ACHN (cell line): ENCODE data around the gene ITSN1.
"Not testable (repeated sequence)": the region's sequence is repeated elsewhere in the genome, so short reads cannot be mapped to it uniquely, and the experiment has no call there.

Source experiments
- DNase-seq: peaks from one replicate; pipeline ENCODE4 v3.0.0-alpha.2; 2015
- in situ Hi-C: cut with HindIII; loops from 2 replicates; pipeline ENCODE4 v1.10.0; 2017; ENCODE audit warnings: low sequenced_read_pairs, low pct_ligation_motif_present, low pct_unique_long_range_greater_than_20kb

The ITSN1 gene

DNA sequence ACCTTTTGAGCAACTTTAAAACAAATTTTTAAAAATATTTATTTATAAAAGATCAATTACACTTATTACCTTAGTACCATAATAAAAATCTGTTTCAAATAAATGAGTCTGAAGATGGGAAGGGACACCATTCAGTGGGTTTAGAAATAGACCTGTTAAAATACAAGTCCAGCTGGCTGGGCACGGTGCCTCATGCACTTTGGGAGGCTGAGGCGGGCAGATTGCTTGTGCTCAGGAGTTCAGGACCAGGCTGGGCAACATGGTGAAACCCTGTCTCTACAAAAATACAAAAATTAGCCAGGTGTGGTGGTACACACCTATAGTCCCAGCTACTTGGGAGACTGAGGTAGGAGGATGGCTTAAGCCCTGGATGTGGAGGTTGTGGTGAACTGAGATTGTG lies 57.0 kb downstream of the ITSN1 start:
- in situ Hi-C loops, result no loop called here
- no peak for DNase-seq

DNA sequence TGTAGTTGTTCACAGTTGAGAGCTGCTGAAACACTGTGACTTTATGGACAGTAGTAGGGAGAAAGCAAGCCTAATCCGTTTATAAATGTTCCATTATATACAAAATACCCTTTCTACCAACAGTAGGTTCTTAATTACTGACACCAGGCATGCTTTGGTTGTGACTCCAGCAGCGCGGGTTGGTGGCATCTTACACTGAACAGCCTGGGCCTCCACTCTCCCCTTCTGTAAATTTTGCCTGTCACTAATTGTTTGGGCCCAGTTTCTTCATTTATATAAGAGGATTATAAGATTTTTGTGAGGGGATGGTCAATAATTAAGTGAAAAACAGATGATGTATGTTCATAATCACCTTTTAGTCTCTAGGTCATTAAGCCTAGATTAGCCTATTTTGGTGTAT lies 58.2 kb downstream of the ITSN1 start:
- DNase-seq, result no peak
- in situ Hi-C loops, result no loop called here

DNA sequence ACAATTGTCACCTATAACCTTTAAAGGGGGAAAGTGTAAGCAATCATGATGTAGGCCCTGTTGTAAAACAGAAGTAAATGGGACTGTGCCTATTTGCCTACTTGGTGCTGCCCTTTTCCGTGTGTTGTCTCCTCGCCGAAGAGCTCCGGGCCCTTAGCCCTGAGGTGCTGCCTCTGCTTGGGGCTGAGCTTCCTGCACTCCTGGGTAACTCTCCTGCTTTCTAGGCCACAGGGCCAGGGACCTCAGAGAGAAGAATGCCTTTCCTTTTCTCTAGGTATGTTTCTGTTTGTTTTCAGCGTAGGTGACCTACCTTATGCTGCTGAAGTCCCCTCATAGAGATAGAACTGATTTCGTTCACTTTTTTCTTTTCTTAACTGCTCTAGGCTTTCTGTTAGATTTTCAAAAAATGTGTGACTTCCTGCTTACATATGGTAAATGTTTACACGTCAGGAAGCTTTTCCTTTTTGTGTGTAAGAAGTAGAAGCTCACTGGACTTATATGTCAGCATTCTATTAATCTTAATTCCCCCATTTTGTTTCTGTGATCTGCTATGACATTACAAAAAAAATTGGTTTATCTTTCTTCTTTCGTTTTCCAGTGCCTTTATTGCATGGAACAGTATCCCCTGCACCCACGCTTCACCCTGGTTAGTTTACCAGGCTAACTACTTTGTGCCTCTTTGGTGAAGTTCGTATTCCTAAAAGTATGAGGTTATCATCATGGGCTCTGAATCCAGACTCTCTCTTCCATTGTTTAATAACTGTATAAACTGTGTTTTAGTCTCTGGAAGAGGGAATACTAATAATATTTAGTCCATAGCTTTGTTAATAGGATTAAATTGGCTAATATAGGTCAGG lies 61.7 kb downstream of the ITSN1 start:
- in situ Hi-C loops, result no loop called here

DNA sequence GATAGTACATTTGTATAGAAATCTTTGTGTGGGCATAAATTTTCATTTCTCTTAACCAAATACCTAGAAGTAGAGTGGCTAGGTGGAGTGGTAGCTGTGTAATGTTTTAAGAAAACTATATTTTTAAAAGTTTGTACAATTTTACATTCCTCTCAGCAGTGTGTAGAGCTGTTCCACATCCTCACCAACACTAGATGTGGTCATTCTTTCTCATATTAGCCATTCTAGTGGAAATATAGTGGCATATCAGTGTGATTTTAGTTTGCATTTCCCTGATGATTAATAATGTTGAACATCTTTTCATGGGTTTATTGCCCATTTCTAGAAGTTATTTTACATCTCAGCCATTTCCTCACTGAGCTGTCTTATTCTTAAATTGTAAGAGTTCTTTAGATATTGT lies 65.5 kb downstream of the ITSN1 start:
- in situ Hi-C loops, result no loop called here

More for the DNA sequence above, 61.7 kb downstream of the ITSN1 start:
- DNase-seq, result no peak

DNA sequence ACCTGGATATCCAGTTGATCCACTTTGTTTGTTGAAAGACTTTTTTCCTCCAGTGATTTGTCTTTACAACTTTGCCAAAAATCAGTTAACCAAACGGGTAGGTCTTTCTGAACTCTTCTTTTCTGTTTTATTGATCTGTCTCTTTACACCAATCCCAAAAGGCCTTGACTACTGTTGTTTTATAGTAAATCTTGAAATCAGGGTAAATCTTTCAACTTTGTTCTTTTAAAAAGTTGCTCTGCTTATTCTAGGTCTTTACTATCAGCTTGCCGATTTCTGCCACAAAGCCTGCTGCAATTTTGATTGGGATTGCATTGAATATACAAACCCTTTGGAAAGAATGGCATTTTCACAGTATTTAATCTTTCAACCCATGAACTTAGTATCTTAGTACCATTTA lies 66.6 kb downstream of the ITSN1 start:
- in situ Hi-C loops, result no loop called here
- no peak for DNase-seq

More for the DNA sequence above, 65.5 kb downstream of the ITSN1 start:
- DNase-seq, result no peak

DNA sequence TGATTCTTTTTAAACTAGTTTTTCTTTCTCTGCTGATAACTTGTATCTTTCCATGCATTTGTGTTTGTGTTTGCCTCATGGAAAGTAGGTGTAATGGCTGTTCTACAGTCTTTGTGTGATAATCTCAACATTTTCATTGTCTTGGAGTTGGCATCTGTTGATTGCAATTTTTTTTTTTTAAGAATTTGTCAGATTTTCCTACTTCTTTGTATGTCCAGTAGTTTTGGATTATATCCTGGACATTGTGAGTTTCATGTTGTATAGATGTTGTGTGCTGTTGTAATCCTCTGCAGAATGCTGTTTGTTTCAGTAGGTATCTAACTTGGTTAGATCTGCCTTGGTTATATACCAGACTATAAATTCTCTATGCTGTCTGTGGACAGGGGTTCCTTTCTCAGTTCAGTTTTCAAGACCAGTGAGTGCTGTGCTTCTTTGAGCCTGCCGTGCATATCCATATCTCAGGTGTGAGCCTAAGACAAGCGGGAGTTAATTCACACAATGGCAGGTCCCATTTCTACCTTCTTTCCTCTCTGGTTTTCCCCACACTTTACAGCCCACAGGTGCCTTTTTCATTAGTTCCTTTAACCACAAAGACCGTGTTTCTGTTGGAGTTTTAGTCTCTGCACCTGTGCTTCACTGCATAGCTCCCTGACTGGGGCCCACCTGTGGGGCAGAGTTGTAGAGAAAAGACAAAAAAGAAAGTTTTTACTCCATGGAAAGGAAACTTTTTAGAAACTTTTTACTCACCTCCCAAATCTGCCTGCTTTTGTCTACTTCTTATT lies 69.9 kb downstream of the ITSN1 start:
- DNase-seq, result no peak
- in situ Hi-C loops, result no loop called here

DNA sequence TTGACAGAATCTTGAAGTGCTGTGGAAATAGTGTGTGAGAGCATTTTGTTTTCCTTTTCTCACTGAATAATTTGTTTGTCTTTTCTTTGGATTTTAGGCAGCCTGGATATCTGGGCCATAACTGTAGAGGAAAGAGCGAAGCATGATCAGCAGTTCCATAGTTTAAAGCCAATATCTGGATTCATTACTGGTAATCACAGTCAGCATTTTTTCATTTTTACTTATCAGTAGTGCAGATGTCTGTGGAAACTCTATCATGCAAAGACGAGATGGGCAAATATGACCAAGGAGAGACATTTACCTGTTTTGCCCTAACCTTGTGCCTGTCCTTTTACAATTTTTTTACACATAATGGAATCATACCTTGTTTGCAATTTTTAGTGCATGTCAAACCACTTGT lies 78.8 kb downstream of the ITSN1 start:
- in situ Hi-C loops, result no loop called here
- no peak for DNase-seq

DNA sequence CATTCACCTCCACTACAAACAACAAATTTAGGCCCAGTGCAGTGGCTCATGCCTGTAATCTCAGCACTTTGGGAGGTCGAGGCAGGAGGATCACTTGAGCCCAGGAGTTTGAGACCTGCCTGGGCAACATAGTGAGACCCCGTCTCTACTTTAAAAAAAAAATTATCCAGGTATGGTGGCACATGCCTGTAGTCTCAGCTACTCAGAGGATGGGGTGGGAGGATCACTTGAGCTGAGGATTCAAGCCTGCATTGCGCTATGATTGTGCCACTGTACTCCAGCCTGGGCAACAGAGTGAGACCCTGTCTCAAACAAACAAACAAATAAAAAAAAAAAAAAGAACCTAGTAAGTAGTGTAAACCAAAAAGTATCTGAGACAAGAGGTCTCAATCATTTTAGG lies 86.8 kb downstream of the ITSN1 start:
- DNase-seq, in situ Hi-C loops: not testable (repeated sequence)

DNA sequence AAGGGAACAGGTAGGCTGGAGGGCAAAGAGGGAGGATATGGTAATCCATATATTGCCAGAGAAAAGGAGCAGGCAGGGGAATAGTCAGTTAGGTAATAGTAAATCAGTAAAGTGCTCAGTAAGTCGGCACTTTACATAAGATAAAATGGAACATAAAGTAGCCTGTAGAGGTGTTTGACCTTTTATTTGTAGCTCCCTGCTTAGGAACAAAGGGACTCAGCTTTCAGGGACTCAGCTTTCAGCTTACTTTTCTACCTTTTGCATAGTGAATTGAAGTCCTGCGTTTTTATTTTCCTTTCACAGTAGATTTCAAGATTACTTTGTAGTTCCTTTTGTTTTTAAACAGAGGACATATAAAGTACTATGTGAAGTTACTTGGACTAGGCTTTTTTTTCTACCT lies 87.3 kb downstream of the ITSN1 start:
- in situ Hi-C loops, result no loop called here
- no peak for DNase-seq

DNA sequence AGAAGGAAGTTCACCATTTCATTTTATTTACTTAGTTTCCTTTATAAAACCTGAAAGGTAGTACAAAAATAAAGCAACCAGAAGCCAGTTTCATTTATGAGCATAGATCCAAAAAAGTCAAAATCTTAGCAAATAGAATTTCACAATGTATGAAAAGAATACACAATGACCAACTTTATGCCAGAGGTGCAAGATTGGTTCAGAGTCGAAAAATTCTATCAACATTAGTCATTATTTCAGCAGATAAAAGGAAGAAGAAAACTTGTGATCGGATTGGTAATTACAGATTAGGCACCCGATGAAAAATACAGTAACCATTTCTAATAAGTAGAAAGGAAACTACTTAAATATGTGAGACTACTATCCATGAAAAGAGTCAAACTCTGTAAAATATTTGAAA lies 89.1 kb downstream of the ITSN1 start:
- in situ Hi-C loops, result no loop called here
- no peak for DNase-seq

DNA sequence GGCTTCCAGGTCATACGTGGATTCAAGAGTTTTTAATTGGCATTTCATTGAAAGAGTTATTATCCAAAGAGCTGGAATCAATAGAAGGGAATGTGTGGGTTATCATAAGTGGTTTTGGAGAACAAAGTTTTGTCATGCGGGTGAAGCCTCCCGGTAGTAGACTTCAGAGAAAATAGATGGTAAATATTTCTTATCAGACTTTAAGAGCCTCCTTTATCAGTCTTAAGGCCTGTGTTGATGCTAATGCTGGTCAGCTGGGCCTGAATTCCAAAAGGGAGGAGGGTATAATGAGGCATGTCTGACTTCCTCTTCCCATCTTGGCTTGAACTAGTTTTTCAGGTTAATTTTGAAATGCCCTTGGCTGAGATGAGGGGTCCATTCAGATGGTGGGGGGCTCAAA lies 89.7 kb downstream of the ITSN1 start:
- in situ Hi-C loops, result no loop called here
- DNase-seq, result no peak

DNA sequence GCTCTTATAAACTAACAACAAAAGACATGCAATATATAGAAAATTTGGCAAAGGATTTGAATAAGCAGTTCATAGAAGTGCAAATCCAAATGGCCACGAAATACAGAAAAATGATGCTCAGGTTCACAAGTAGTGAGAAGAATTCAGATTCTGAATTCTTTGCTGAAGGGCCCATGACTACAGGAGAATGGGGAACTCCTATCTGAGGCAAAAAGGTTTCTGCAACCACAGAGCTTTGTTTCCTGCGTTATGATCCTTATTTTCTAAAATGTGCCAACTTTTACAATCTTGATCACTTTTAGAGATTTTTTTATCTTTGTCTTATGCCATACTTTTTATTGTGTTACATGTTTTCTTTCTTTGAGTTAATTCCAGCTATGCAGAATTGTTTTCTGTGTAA lies 91.3 kb downstream of the ITSN1 start:
- in situ Hi-C loops, result no loop called here
- DNase-seq, result no peak

DNA sequence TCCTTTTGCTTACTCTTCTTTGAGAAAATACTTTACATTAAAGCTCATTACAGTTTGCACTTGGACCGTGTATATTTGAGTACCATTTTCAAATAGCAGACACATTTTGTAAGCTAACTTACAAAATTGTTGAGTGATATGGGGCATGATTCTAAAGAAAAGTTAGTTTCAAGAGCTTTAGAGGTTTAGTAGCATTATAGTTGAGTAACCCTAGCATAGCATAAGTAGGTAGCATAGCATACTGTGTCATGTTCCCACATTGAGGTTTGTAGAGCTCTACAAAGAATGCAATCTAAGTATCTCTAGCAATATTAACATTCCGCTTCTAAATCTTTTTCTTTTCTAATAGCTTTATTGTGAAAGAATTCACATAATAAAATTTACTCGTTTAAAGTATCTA lies 92.0 kb downstream of the ITSN1 start:
- DNase-seq, result no peak
- in situ Hi-C loops, result no loop called here

DNA sequence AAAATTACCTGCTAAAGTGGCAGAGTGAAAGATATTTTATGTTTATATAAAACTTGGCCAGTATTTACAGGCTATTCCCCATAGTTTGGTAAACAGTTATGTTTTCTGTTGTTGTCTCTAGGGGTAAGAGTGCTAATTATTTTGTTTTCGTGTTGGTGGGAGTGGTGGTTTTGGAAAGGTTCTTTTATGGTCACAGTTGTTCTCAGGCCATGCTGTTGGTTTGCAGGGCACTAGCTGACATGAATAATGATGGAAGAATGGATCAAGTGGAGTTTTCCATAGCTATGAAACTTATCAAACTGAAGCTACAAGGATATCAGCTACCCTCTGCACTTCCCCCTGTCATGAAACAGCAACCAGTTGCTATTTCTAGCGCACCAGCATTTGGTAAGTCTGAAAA lies 92.5 kb downstream of the ITSN1 start:
- in situ Hi-C loops, result no loop called here
- DNase-seq, result no peak

DNA sequence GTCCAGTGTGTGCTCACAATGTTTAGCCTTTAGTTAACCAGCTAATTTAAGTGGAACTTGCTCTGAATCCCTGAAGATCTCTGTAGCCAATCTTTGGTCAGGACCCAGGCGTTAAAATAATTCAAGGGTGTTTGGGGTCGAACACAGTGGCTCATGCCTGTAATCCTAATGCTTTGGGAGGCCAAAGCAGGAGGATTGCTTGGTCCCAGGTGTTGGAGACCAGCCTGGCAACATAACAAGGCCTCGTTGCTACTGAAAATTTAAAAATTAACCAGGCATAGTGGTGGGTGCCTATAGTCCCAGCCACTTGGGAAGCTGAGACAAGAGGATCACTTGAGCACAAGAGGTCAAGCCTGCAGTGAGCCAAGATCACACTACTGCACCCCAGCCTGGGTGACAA lies 94.3 kb downstream of the ITSN1 start:
- no peak for DNase-seq
- in situ Hi-C loops, result no loop called here

DNA sequence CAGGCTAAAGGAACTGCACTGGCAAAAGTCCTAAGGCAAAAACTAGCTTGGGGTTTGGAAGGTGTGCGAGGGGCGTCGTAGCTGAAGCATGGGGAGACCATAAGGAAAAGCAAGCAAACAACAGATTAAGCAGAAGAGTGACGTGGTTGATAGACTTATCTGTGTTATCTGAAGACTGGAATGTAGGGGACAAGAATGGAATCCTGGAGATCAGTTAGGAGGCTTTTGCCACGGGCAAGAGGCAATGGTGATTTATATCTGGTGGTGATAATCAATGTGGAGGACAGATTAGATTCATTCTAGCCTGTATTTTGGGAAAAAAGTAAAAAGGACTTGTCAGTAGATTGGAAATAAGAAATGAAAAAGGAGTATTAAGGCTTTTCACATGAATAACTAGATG lies 97.4 kb downstream of the ITSN1 start:
- in situ Hi-C loops, result no loop called here
- DNase-seq, result no peak

DNA sequence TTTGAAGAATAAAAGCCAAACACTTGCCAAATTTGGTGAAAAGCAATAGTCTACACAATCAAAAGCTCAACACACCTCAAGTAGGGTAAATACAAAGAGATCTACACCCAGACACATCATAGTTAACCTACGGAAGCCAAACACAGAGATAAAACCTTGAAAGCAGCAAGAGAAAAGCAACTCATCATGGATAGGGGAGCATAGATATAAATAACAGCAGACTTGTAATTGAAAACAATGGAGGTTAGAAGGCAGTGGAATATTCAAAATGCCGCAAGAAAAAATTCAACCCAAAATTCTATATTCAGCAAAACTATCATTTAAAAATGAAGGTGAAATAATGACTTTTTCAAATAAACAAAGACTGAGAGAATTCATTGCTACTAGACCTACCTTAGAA lies 105.1 kb downstream of the ITSN1 start:
- in situ Hi-C loops, result no loop called here
- DNase-seq, result no peak

DNA sequence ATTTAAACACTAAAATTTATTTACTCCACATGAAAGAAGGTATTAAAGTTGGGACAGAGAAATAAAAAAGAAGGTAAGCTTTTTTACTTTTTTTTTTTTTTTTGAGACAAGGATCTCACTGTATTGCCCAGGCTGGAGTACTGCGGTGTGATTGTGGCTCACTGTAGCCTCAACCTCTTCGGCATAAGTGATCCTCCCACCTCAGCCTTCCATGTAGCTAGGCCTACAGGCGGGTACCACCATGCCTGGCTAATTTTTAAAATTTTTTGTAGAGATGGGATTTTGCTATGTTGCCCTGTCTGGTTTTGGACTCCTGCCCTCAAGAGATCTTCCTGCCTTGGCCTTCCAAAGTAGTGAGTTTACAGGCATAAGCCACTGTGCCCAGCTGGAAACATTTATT lies 106.6 kb downstream of the ITSN1 start:
- no peak for DNase-seq
- in situ Hi-C loops, result no loop called here

DNA sequence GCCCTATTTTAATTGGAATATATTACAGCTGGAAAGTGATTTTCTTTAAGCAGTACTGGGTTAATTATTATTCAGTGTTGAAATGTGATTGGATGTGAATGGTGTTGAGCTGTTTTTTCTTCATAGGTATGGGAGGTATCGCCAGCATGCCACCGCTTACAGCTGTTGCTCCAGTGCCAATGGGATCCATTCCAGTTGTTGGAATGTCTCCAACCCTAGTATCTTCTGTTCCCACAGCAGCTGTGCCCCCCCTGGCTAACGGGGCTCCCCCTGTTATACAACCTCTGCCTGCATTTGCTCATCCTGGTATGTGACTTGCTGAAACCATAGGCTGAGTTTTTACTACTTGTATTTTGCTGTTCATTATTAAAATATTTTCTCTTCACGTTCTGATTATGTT lies 107.7 kb downstream of the ITSN1 start:
- no peak for DNase-seq
- in situ Hi-C loops, result no loop called here

DNA sequence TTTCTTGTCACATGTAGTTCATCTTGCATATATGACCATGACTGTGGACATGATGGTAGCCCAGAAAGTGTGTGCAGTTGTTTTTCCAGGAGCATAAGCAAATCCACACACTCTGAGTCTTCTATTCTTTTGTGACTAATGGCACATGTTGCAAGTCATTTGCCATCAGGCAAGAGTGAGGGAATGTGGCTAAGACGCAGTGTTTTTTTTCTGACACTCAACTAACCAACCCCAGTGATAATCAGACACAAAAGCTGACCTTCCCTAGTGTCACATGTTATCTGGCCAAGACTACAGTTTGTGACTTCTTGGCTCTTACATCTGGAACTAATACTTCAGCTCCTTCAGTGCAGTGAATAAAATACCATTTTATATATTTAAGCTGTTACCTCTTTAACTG lies 108.8 kb downstream of the ITSN1 start:
- no peak for DNase-seq
- in situ Hi-C loops, result no loop called here
